ENCODE measurements around the gene C1orf232.

DNA sequence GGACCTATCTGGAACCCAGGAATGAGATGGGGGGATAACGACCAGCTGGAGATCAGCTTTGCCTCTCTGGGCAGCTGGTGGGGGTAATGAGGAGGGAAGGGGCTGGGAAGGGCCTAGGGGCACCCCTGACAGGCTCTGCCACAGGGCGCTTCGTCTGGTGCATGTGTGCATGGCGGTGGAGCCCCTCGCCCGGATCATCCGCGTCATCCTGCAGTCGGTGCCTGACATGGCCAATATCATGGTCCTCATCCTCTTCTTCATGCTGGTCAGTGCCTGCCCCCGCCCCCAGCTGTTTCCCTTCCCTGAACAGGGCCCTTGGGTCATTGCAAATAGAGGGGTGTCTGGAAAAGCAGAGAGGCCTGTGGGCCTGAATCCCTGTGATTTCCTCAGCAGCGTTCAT is 29.1 kb upstream of the C1orf232 start:
- TF ChIP-seq CTCF (IDR thresholded peaks at IDR 0.05; ENCODE audit: extremely low read depth in 1 of 2, insufficient read depth in 1 of 2, low read depth in 1 of 2, low read length in 2 of 2), result no peak
- TF ChIP-seq POLR2AphosphoS5 (IDR thresholded peaks at IDR 0.05; ENCODE audit: insufficient read depth, low read depth, low read length), result no peak
- TF ChIP-seq EZH2 (IDR thresholded peaks at IDR 0.05; ENCODE audit: borderline replicate concordance, low read depth, low read length, severe bottlenecking), result no peak
- no peak for TF ChIP-seq POLR2A (IDR thresholded peaks at IDR 0.05; ENCODE audit: low read depth, low read length)
- TF ChIP-seq JUN (IDR thresholded peaks at IDR 0.05; ENCODE audit: borderline replicate concordance, insufficient read depth, insufficient read length, low read depth), result no peak
